HL-60 (cell line): ENCODE results near the gene PTPRJ.
A peak's percentile ranks its signal among the peaks of the same experiment; 100 is the strongest.

Source experiments
- DNase-seq, 2 experiments: peaks; one replicate each; pipeline ENCODE4 v3.0.0-alpha.2; 2010 to 2020; ENCODE audit warnings: low read depth in 1 of 2, low spot score in 1 of 2
- H3K27ac ChIP-seq: fragments of 250-450 bp; sonication (Bioruptor Pico); replicated peaks from 2 replicates; pipeline ENCODE4 v1.5.1; 2020; ENCODE audit warnings: mild to moderate bottlenecking, moderate library complexity
- H3K27me3 ChIP-seq: fragments of 250-450 bp; sonication (Bioruptor Pico); 2 replicates; pipeline ENCODE4 v1.5.1; 2021; ENCODE audit warnings: mild to moderate bottlenecking, moderate library complexity; ENCODE audit not compliant: insufficient read depth, poor library complexity, severe bottlenecking
- H3K4me3 ChIP-seq: replicated peaks from 2 replicates; pipeline ENCODE4 v1.5.1; 2011; ENCODE audit warnings: mild to moderate bottlenecking, control low read depth, low read length; ENCODE audit not compliant: insufficient read depth
- CTCF ChIP-seq: IDR thresholded peaks from one replicate; pipeline ENCODE4 v1.5.1; 2011; ENCODE audit warnings: low read length, control low read depth, inconsistent platforms; ENCODE audit not compliant: insufficient read depth
- GABPA ChIP-seq: IDR thresholded peaks from 2 replicates; pipeline ENCODE4 v1.6.1; 2012; ENCODE audit warnings: low read depth
- POLR2AphosphoS5 ChIP-seq: IDR thresholded peaks from 2 replicates; pipeline ENCODE4 v1.6.1; 2012; ENCODE audit warnings: low read depth
- REST ChIP-seq: IDR thresholded peaks from 2 replicates; pipeline ENCODE4 v1.6.1; 2012; ENCODE audit warnings: low read depth; ENCODE audit not compliant: insufficient replicate concordance
- SPI1 ChIP-seq: IDR thresholded peaks from 2 replicates; pipeline ENCODE4 v1.6.1; 2012; ENCODE audit warnings: low read depth, mild to moderate bottlenecking, borderline replicate concordance

PTPRJ gene

GRCh38 chr11:48007677-48008076 is 27.3 kb downstream of the PTPRJ start:
- H3K4me3 ChIP-seq = no peak overlapping the region
- H3K27ac ChIP-seq = peak overlapping the region; percentile 67
- no peak for TF ChIP-seq GABPA
- TF ChIP-seq REST = no peak
- peak; percentile 84 for TF ChIP-seq SPI1
- no peak for TF ChIP-seq CTCF
- TF ChIP-seq POLR2AphosphoS5 = no peak
- peak; percentile 71 to 72 for DNase-seq
- no peaks in the 10 kb centered on the region for H3K27me3 ChIP-seq

- TF ChIP-seq SPI1 (no peak), REST (no peak), GABPA (no peak), CTCF (no peak), POLR2AphosphoS5 (no peak)
- H3K4me3 ChIP-seq = no peak overlapping the region
- no peak for DNase-seq
- H3K27ac ChIP-seq = peak overlapping the region; percentile 67; the same call in 1 of the 2 replicates
- no peaks in the 10 kb centered on the region for H3K27me3 ChIP-seq
These were observed 28.6 kb downstream of the PTPRJ start for GRCh38 chr11:48008951-48009270.

GRCh38 chr11:48011102-48011797 is 30.9 kb downstream of the PTPRJ start:
- no peak for DNase-seq
- TF ChIP-seq CTCF (no peak), GABPA (no peak), POLR2AphosphoS5 (no peak), REST (no peak), SPI1 (no peak)
- H3K27me3 ChIP-seq = no peaks in the 10 kb centered on the region
- H3K4me3 ChIP-seq = no peak overlapping the region
- H3K27ac ChIP-seq = no peak overlapping the region
